ENCODE data around the gene FBXL7.

GRCh38 chr5:15594977-15595568, 95.1 kb downstream of the FBXL7 start:
- TF ChIP-seq CTCF (optimal IDR thresholded peaks at IDR 0.05 in 1 of 3, IDR thresholded peaks at IDR 0.05 in 1 of 3, conservative IDR thresholded peaks at IDR 0.05 in 1 of 3; ENCODE audit: extremely low read depth in 1 of 3, insufficient read depth in 2 of 3, low read length in 3 of 3), result no peak
- no peak for TF ChIP-seq EZH2 (IDR thresholded peaks at IDR 0.05; ENCODE audit: low read length)
